GM13977 (cell line): Measurements from ENCODE around the gene PKP3.
"Not testable (repeated sequence)": the region's sequence is repeated elsewhere in the genome, so short reads cannot be mapped to it uniquely, and the experiment has no call there.

Experiments
- DNase-seq: peaks from one replicate; pipeline ENCODE4 v3.0.0; 2012; ENCODE audit warnings: low spot score
- CTCF ChIP-seq: IDR thresholded peaks from 2 replicates; pipeline ENCODE4 v1.5.1; 2012; ENCODE audit warnings: mild to moderate bottlenecking, control low read depth; ENCODE audit not compliant: insufficient read depth; ENCODE audit errors: extremely low read depth, missing control alignments
- in situ Hi-C: fragments of 300-500 bp; cut with MboI; formaldehyde crosslinking; loops from one replicate; pipeline ENCODE4 v1.12.0; 2022; ENCODE audit warnings: low sequenced_read_pairs, low pct_unique_long_range_greater_than_20kb, mixed read lengths, inconsistent platforms; ENCODE audit not compliant: unreplicated experiment

The PKP3 gene

DNA sequence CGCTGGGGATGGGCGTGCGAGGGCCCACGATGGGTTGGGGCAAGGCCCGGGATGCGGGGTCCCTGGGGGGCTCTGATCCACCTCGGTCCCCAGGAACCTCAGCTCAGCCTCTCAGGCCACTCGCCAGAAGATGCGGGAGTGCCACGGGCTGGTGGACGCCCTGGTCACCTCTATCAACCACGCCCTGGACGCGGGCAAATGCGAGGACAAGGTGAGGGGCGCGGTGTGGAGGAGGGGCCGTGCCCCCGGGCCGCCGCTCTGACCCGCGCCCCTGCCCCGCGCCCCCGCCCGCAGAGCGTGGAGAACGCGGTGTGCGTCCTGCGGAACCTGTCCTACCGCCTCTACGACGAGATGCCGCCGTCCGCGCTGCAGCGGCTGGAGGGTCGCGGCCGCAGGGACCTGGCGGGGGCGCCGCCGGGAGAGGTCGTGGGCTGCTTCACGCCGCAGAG, 6.3 kb downstream of the PKP3 start:
- in situ Hi-C loops: no loop called here
- no peak for TF ChIP-seq CTCF
- DNase-seq: no peak

- in situ Hi-C loops, DNase-seq: not testable (repeated sequence)
These were observed 7.2 kb downstream of the PKP3 start for GRCh38 chr11:401196-401595.

- in situ Hi-C loops: no loop called here
- no peak for DNase-seq
- TF ChIP-seq CTCF: no peak
These were observed 9.2 kb downstream of the PKP3 start for GRCh38 chr11:403021-403760.

DNA sequence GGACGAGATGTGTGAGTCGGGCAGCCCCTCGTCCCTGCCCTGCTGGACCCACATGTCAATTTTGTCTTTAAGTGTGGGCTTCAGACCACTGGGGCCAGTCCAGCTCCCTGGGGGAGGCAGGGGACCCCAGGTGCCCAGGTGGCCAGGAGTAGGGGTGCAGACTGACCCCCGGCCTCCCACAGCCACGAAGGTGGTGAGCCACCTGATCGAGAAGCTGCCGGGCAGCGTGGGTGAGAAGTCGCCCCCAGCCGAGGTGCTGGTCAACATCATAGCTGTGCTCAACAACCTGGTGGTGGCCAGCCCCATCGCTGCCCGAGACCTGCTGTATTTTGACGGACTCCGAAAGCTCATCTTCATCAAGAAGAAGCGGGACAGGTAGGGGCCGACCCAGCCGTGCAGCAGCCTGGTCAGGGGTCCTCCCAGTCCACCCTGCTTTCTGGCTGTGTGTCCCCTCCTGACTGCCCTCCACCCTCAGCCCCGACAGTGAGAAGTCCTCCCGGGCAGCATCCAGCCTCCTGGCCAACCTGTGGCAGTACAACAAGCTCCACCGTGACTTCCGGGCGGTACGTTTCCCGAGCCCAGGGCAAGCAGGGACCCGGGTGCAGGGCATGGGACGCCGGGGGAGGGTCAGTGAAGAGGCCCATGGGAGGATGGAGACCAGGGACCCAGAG, 9.9 kb downstream of the PKP3 start:
- DNase-seq: no peak
- in situ Hi-C loops: no loop called here
- TF ChIP-seq CTCF: no peak

- DNase-seq: no peak
- in situ Hi-C loops: no loop called here
- no peak for TF ChIP-seq CTCF
These were observed 10.7 kb downstream of the PKP3 start for GRCh38 chr11:404551-405264.

DNA sequence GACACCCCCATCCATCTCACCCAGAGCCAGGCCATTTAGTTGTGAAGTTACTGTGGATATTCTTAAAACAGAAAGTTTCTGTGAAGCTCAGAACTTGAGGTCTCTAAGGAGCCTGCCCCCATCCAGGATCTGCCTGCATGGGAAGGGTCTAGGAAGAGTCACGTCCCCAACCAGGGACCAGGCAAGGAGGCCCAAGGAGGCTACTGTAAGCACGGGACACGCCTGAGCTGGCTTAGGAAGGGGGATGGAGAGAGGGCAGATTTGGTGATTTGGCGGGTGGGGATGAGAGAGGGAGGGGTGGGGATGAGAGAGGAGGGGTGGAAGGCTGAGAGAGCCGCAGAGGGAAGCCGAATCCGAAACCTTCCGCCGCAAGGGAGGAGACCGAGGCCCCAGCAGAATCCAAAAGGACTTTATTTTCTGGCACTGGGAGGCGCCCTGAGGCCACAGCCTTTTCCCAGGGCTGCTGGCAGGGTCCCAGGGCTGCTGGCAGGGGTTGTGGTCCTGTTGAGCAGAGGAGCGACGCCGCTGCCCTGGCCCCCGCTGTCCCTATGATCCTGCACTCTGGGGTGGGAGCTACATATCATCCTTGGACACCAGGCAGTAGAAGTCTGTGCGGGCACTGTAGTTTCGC, 11.4 kb downstream of the PKP3 start:
- in situ Hi-C loops: no loop called here
- no peak for DNase-seq
- TF ChIP-seq CTCF: no peak
